KMS-11 (cell line): ENCODE data around the gene DPH7.
"Not testable (repeated sequence)": the region's sequence is repeated elsewhere in the genome, so short reads cannot be mapped to it uniquely, and the experiment has no call there.

Source experiments
- H2AFZ ChIP-seq: fragments of 200-600 bp; sonication (generic); 2 replicates; pipeline ENCODE4 v1.6.1; 2016; ENCODE audit warnings: antibody characterized with exemption, mixed run types, low read depth
- H3K27ac ChIP-seq: fragments of 200-600 bp; sonication (generic); 2 replicates; pipeline ENCODE4 v1.6.1; 2016; ENCODE audit warnings: mild to moderate bottlenecking, mixed run types
- H3K27me3 ChIP-seq: fragments of 200-600 bp; sonication (generic); 2 replicates; pipeline ENCODE4 v1.6.1; 2017; ENCODE audit warnings: mild to moderate bottlenecking, low read depth, mixed run types, moderate library complexity; ENCODE audit not compliant: insufficient read depth
- H3K36me3 ChIP-seq: fragments of 200-600 bp; sonication (generic); 2 replicates; pipeline ENCODE4 v1.6.1; 2017; ENCODE audit warnings: mild to moderate bottlenecking, mixed run types; ENCODE audit not compliant: insufficient read depth
- H3K4me1 ChIP-seq: fragments of 200-600 bp; sonication (generic); 2 replicates; pipeline ENCODE4 v1.6.1; 2016; ENCODE audit warnings: mild to moderate bottlenecking, low read depth, mixed run types; ENCODE audit not compliant: poor library complexity, severe bottlenecking
- H3K4me2 ChIP-seq: fragments of 200-600 bp; sonication (generic); 2 replicates; pipeline ENCODE4 v1.7.0; 2016; ENCODE audit warnings: mild to moderate bottlenecking, mixed run types
- H3K4me3 ChIP-seq: fragments of 200-600 bp; sonication (generic); IDR thresholded peaks from 2 replicates; pipeline ENCODE4 v1.6.1; 2017; ENCODE audit warnings: low read depth, low read length, mixed read lengths; ENCODE audit not compliant: insufficient read depth
- H3K79me2 ChIP-seq: fragments of 200-600 bp; sonication (generic); 2 replicates; pipeline ENCODE4 v1.6.1; 2016; ENCODE audit warnings: low read depth, mixed run types; ENCODE audit not compliant: insufficient read depth
- H3K9ac ChIP-seq: fragments of 200-600 bp; sonication (generic); 2 replicates; pipeline ENCODE4 v1.6.1; 2016; ENCODE audit warnings: mild to moderate bottlenecking, mixed run types
- H4K20me1 ChIP-seq: fragments of 200-600 bp; sonication (generic); 2 replicates; pipeline ENCODE4 v1.6.1; 2016; ENCODE audit warnings: mild to moderate bottlenecking, mixed run types; ENCODE audit not compliant: insufficient read depth
- CTCF ChIP-seq: fragments of 200-600 bp; sonication (generic); conservative IDR thresholded peaks from 2 replicates; pipeline ENCODE4 v1.6.1; 2017; ENCODE audit warnings: low read depth, mild to moderate bottlenecking, antibody characterized with exemption, low read length, moderate library complexity, mixed read lengths

DPH7 gene

DNA sequence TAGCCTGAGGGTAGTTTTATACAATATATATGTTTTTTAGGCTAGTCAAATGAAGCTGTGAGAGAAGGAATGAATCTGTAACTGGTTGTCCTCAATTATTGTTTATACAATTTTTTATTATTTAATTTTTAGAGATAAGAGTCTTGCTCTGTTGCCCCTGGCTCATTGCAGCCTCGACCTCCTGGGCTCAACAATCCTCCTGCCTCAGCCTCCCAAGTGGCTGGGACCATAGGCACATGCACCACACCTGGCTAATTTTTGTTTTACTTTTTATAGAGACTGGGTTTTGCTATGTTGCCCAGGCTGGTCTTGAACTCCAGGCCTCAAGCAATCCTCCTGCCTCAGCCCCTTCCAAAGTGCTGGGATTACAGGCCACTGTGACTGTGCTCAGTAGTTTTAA is 24.4 kb downstream of the DPH7 start:
- Histone ChIP-seq H3K4me1 (peaks cover 4% of the 10 kb centered on the region), H3K4me2 (no peak overlapping the region), H3K36me3 (no peaks in the 10 kb centered on the region), H3K79me2 (no peaks in the 10 kb centered on the region), H3K27ac (no peak overlapping the region), H2AFZ (no peak overlapping the region), H3K4me3 (no peak overlapping the region), H3K27me3 (no peaks in the 10 kb centered on the region), H4K20me1 (no peaks in the 10 kb centered on the region), H3K9ac (no peak overlapping the region)
- TF ChIP-seq CTCF = no peak

GRCh38 chr9:137553654-137554053 is 25.1 kb downstream of the DPH7 start:
- H3K4me3 ChIP-seq, H3K4me2 ChIP-seq, H2AFZ ChIP-seq, H3K4me1 ChIP-seq, H3K27me3 ChIP-seq, H3K79me2 ChIP-seq, H3K9ac ChIP-seq, H4K20me1 ChIP-seq, H3K36me3 ChIP-seq, H3K27ac ChIP-seq: not testable (repeated sequence)

- Histone ChIP-seq H3K27ac (no peak overlapping the region), H3K9ac (no peak overlapping the region), H3K4me3 (no peak overlapping the region), H3K4me2 (no peak overlapping the region), H3K4me1 (peaks cover 4% of the 10 kb centered on the region), H3K36me3 (no peaks in the 10 kb centered on the region), H3K79me2 (no peaks in the 10 kb centered on the region), H3K27me3 (no peaks in the 10 kb centered on the region), H2AFZ (no peak overlapping the region), H4K20me1 (no peaks in the 10 kb centered on the region)
- no peak for TF ChIP-seq CTCF
Observed at GRCh38 chr9:137552022-137552768, 26.5 kb downstream of the DPH7 start.

DNA sequence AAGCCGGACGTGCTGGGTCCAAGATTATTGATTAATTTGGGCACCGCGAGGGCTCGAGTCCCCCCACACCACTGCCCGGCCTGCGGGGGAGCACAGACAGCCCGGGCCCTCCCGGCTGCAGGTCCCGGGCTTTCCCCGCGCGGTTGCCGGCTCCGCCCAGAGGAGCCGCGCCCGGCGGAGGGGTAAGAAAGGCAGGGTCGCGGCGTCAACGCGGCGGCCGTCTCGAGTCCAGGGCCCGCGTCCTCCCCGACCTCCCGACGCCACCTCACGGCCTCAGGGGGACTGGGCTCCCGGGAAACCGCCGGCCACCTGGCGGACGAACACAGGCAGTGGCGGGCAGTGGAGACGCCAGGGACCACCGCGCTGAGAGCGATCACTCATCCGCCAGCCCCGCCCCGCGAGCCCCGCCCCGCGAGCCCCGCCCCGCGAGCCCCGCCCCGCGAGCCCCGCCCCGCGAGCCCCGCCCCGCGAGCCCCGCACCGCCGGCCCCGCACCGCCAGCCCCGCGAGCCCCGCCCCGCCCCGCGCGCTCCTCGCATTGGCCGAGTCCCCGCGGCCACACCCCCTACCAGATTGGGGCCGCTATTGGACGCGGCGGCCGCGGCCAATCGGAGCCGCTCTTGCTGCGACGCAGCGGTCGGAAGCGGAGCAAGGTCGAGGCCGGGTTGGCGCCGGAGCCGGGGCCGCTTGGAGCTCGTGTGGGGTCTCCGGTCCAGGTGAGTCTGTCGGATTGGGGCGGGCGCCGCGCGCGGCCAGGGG is 27.3 kb downstream of the DPH7 start, which contains the start of gene MRPL41:
TSS of gene MRPL41 (plus strand) at position 616 of the 758 bp plus-strand sequence. CDS start 203 bp downstream, outside the sequence.
- Histone ChIP-seq H4K20me1 (no peaks in the 10 kb centered on the region), H3K36me3 (no peaks in the 10 kb centered on the region), H3K4me3 (no peak within 1 kb of the TSS), H3K4me2 (no peak within 1 kb of the TSS), H3K9ac (no peak within 1 kb of the TSS), H3K27me3 (no peaks in the 10 kb centered on the region), H3K79me2 (no peaks in the 10 kb centered on the region), H3K27ac (no peak within 1 kb of the TSS), H3K4me1 (peaks cover 4% of the 10 kb centered on the region), H2AFZ (no peak within 1 kb of the TSS; the same call in 1 of the 2 replicates)
- TF ChIP-seq CTCF = no peak

- H4K20me1 ChIP-seq, H2AFZ ChIP-seq, H3K27ac ChIP-seq, H3K9ac ChIP-seq, H3K36me3 ChIP-seq, H3K4me3 ChIP-seq, H3K27me3 ChIP-seq, H3K4me2 ChIP-seq, H3K79me2 ChIP-seq, H3K4me1 ChIP-seq: not testable (repeated sequence)
Observed at GRCh38 chr9:137550958-137551263, 27.8 kb downstream of the DPH7 start.
